ENCODE data around the gene TGIF1. TPM values are rescaled to one million over a fixed set of nuclear protein-coding genes. Genes with fewer than 3 reads are reported as not detected.

TGIF1 gene
- total RNA-seq, 1 experiment from 2014 or later: 172 TPM

- DNase-seq (ENCODE audit: unreplicated experiment): peak; percentile 61
- intact Hi-C loops (cut with micrococcal nuclease): no loop called here
- peak overlapping the region; percentile 95 for H3K4me3 Mint-ChIP-seq (ENCODE audit: unreplicated experiment)
- no TSS peak for BruUV-seq (replicated peaks)
- POLR2A ChIA-PET: interaction anchor here (0.6 to 12.0 kb wide), 32 partner anchors 11 to 873 kb away, joined by 3 to 325 read pairs (median 12); partner anchors contain the start of genes MYL12A and MYL12B
- peak overlapping the region; percentile 99 for H3K27ac Mint-ChIP-seq (ENCODE audit: low read depth, unreplicated experiment)
- peaks cover 20% of the 10 kb centered on the region for H3K4me1 Mint-ChIP-seq (ENCODE audit: insufficient read depth, unreplicated experiment)
- H3K36me3 Mint-ChIP-seq (ENCODE audit: insufficient read depth, unreplicated experiment): peaks cover 56% of the 10 kb centered on the region
- CTCF ChIA-PET: interaction anchor here (0.7 to 5.7 kb wide), 16 partner anchors 8 to 348 kb away, joined by 3 to 86 read pairs (median 4); no protein-coding TSS in a partner anchor
- H3K27me3 Mint-ChIP-seq (ENCODE audit: insufficient read depth, unreplicated experiment): no peaks in the 10 kb centered on the region
- H3K9me3 Mint-ChIP-seq (ENCODE audit: unreplicated experiment): no peaks in the 10 kb centered on the region
- no peak for TF ChIP-seq CTCF (IDR thresholded peaks at IDR 0.05; ENCODE audit: unreplicated experiment)
Observed at GRCh38 chr18:3451989-3452749, 2.2 kb downstream of the TGIF1 start.

GRCh38 chr18:3452750-3453539, 3.0 kb downstream of the TGIF1 start:
- Mint-ChIP-seq H3K27ac (ENCODE audit: low read depth, unreplicated experiment) (peak overlapping the region; percentile 99), H3K4me3 (ENCODE audit: unreplicated experiment) (peak overlapping the region; percentile 95), H3K4me1 (ENCODE audit: insufficient read depth, unreplicated experiment) (peaks cover 22% of the 10 kb centered on the region), H3K36me3 (ENCODE audit: insufficient read depth, unreplicated experiment) (peaks cover 64% of the 10 kb centered on the region), H3K9me3 (ENCODE audit: unreplicated experiment) (no peaks in the 10 kb centered on the region), H3K27me3 (ENCODE audit: insufficient read depth, unreplicated experiment) (no peaks in the 10 kb centered on the region)
- BruUV-seq (replicated peaks): no TSS peak
- intact Hi-C loops (cut with micrococcal nuclease): loop anchor here (1.0 kb wide), 1 partner anchor 141 kb away; no protein-coding TSS in a partner anchor
- TF ChIP-seq CTCF (IDR thresholded peaks at IDR 0.05; ENCODE audit: unreplicated experiment): no peak
- POLR2A ChIA-PET: interaction anchor here (0.7 to 12.0 kb wide), 30 partner anchors 11 to 540 kb away, joined by 3 to 325 read pairs (median 22); partner anchors contain the start of genes MYL12A and MYL12B
- peak; percentile 25 for DNase-seq (ENCODE audit: unreplicated experiment)
- CTCF ChIA-PET: interaction anchor here (0.6 to 5.7 kb wide), 20 partner anchors 8 to 466 kb away, joined by 3 to 86 read pairs (median 4); no protein-coding TSS in a partner anchor

GRCh38 chr18:3453540-3454364, 3.8 kb downstream of the TGIF1 start:
- Mint-ChIP-seq H3K36me3 (ENCODE audit: insufficient read depth, unreplicated experiment) (peaks cover 72% of the 10 kb centered on the region), H3K4me3 (ENCODE audit: unreplicated experiment) (peak overlapping the region; percentile 95), H3K9me3 (ENCODE audit: unreplicated experiment) (no peaks in the 10 kb centered on the region), H3K27ac (ENCODE audit: low read depth, unreplicated experiment) (peak overlapping the region; percentile 99), H3K4me1 (ENCODE audit: insufficient read depth, unreplicated experiment) (peaks cover 29% of the 10 kb centered on the region), H3K27me3 (ENCODE audit: insufficient read depth, unreplicated experiment) (no peaks in the 10 kb centered on the region)
- CTCF ChIA-PET: interaction anchor here (0.6 to 5.7 kb wide), 30 partner anchors 8 to 465 kb away, joined by 3 to 86 read pairs (median 5); no protein-coding TSS in a partner anchor
- intact Hi-C loops (cut with micrococcal nuclease): loop anchor here (1.0 kb wide), 5 partner anchors 73 to 213 kb away; no protein-coding TSS in a partner anchor
- POLR2A ChIA-PET: interaction anchor here (0.6 to 12.0 kb wide), 25 partner anchors 10 to 212 kb away, joined by 3 to 325 read pairs (median 52); partner anchors contain the start of genes MYL12A and MYL12B
- peak; percentile 91 for DNase-seq (ENCODE audit: unreplicated experiment)
- BruUV-seq (replicated peaks): no TSS peak
- TF ChIP-seq CTCF (IDR thresholded peaks at IDR 0.05; ENCODE audit: unreplicated experiment): no peak
